Large intestine (tissue), 3 donors: ENCODE results near the gene EPC1. TPM values are rescaled to one million over a fixed set of nuclear protein-coding genes. Genes with fewer than 3 reads are reported as not detected.
A peak's percentile ranks its signal among the peaks of the same experiment; 100 is the strongest.

Experiments used
- DNase-seq, 2 donors: peaks; one replicate each; pipeline versions ENCODE4 v3.0.0 to v3.0.0-alpha.2; 2013
- H3K27ac ChIP-seq: one replicate; pipeline ENCODE4 v1.5.1; 2013; ENCODE audit warnings: low read length
- H3K27me3 ChIP-seq: 2 replicates; pipeline ENCODE4 v1.6.1; 2013; ENCODE audit warnings: low read length; ENCODE audit not compliant: control insufficient read depth, insufficient read depth
- H3K36me3 ChIP-seq: 2 replicates; pipeline ENCODE4 v1.6.1; 2013; ENCODE audit warnings: low read length; ENCODE audit not compliant: control insufficient read depth, insufficient read depth
- H3K4me1 ChIP-seq: one replicate; pipeline ENCODE4 v1.6.1; 2013; ENCODE audit warnings: low read length; ENCODE audit not compliant: control insufficient read depth, insufficient read depth
- H3K4me3 ChIP-seq: one replicate; pipeline ENCODE4 v1.5.1; 2013; ENCODE audit warnings: low read length
- H3K9me3 ChIP-seq: one replicate; pipeline ENCODE4 v1.6.1; 2013; ENCODE audit warnings: mild to moderate bottlenecking, low read depth, low read length, moderate library complexity; ENCODE audit not compliant: control insufficient read depth
- WGBS: methylation state at CpG from one replicate; pipeline ENCODE4 v1.1.5; 2013; ENCODE audit warnings: low lambda C conversion rate; ENCODE audit not compliant: insufficient coverage; 5-methylcytosine and 5-hydroxymethylcytosine counted together
- polyA plus RNA-seq: library from polyadenylated mRNA; unstranded; fragments of 120-200 nt; gene quantifications from one replicate; pipeline ENCODE4 v1.2.1, GENCODE V29; 2013

EPC1 gene
- polyA plus RNA-seq, 1 donor = 41.3 TPM

DNA sequence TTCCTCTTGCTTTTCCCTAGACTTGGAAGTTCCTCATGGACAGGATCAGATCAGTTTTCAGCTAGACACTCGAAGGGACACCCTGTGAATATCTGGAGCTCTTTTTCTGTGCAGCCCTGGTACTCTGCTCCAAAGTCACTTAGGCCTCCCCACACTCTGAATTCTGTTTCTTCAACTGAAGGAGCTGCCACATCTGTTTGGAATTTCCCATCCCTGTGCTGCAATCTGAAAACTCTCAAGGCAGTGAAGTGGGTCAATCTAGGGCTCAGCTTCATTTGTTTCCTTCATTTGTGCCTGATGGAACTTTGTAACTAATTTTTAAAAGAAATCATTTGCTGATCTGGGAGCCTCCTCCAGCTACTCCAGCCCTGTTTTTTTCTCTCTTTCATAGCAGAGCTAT, 9.6 kb downstream of the EPC1 start:
- H3K4me3 ChIP-seq = no peak overlapping the region
- H3K36me3 ChIP-seq = peaks cover 4% of the 10 kb centered on the region
- H3K27ac ChIP-seq = no peak overlapping the region
- no peak for DNase-seq
- H3K27me3 ChIP-seq = no peaks in the 10 kb centered on the region
- H3K9me3 ChIP-seq = no peaks in the 10 kb centered on the region
- WGBS = no CpG with 5 or more reads among the region's 1 CpG
- H3K4me1 ChIP-seq = peaks cover 8% of the 10 kb centered on the region

GRCh38 chr10:32333849-32334248, 13.1 kb downstream of the EPC1 start:
- WGBS = no CpG with 5 or more reads among the region's 3 CpGs
- Histone ChIP-seq H3K27me3 (no peaks in the 10 kb centered on the region), H3K4me3 (no peak overlapping the region), H3K4me1 (peaks cover 8% of the 10 kb centered on the region), H3K36me3 (peaks cover 4% of the 10 kb centered on the region), H3K9me3 (no peaks in the 10 kb centered on the region), H3K27ac (no peak overlapping the region)
- no peak for DNase-seq

- WGBS = no CpG with 5 or more reads among the region's 3 CpGs
- DNase-seq = peak; percentile 48 to 74
- no peaks in the 10 kb centered on the region for H3K9me3 ChIP-seq
- H3K4me3 ChIP-seq = no peak overlapping the region
- H3K27me3 ChIP-seq = no peaks in the 10 kb centered on the region
- no peaks in the 10 kb centered on the region for H3K36me3 ChIP-seq
- H3K4me1 ChIP-seq = peaks cover 8% of the 10 kb centered on the region
- peak overlapping the region; percentile 54 for H3K27ac ChIP-seq
These were observed 14.6 kb downstream of the EPC1 start for GRCh38 chr10:32332299-32332750.

DNA sequence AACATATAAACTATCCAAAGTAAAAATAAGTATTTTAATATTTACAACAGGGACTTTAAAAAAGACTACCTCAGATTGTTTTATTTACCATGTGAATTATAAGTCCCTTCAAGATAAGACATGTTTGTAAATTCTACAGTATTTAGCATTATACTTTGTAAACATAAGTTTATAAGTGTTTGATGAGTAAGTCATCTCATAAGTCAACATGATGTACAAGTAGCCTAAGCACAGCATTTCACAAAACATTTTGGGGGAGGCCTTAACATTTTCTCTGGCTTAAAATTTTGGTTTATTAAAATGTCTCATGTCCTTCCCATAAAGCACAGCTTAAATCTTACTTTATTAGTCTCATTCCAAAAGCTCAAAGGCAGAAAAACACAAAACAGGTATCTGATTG, 15.4 kb downstream of the EPC1 start:
- Histone ChIP-seq H3K36me3 (no peaks in the 10 kb centered on the region), H3K4me3 (no peak overlapping the region), H3K4me1 (peaks cover 8% of the 10 kb centered on the region), H3K9me3 (no peaks in the 10 kb centered on the region), H3K27ac (peak overlapping the region; percentile 10), H3K27me3 (no peaks in the 10 kb centered on the region)
- no peak for DNase-seq

DNA sequence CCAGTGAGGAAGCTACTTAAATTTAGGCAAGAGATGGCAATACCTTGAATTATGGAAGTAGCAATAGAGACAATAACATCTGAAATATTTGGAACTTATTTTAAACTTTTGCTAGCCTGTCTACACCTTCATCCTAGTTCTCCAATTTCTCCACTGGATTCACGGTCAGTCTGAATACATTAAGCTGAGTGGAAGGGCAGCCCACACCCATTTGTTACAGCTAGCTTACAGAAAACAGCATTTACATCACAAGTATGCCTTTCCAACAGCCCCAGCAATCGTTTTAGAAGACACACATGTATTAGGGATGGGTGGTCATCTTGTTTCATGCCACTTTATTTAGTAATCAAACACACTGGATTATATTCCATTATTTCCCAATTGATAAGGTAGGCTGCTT, 16.7 kb downstream of the EPC1 start:
- WGBS = 40% methylated on average over 1 of the region's 2 CpGs
- Histone ChIP-seq H3K9me3 (no peaks in the 10 kb centered on the region), H3K4me1 (peaks cover 8% of the 10 kb centered on the region), H3K4me3 (no peak overlapping the region), H3K27ac (no peak overlapping the region), H3K36me3 (no peaks in the 10 kb centered on the region), H3K27me3 (no peaks in the 10 kb centered on the region)
- DNase-seq = no peak

GRCh38 chr10:32329061-32329460, 17.9 kb downstream of the EPC1 start:
- no CpG with 5 or more reads among the region's 1 CpG for WGBS
- no peak for DNase-seq
- Histone ChIP-seq H3K27ac (no peak overlapping the region), H3K4me1 (peaks cover 7% of the 10 kb centered on the region), H3K9me3 (no peaks in the 10 kb centered on the region), H3K27me3 (no peaks in the 10 kb centered on the region), H3K36me3 (no peaks in the 10 kb centered on the region), H3K4me3 (no peak overlapping the region)

GRCh38 chr10:32328499-32328898, 18.5 kb downstream of the EPC1 start:
- no peak overlapping the region for H3K27ac ChIP-seq
- no peaks in the 10 kb centered on the region for H3K36me3 ChIP-seq
- DNase-seq = no peak
- H3K9me3 ChIP-seq = no peaks in the 10 kb centered on the region
- no peaks in the 10 kb centered on the region for H3K27me3 ChIP-seq
- no peak overlapping the region for H3K4me3 ChIP-seq
- peaks cover 1% of the 10 kb centered on the region for H3K4me1 ChIP-seq
- WGBS = no CpG with 5 or more reads among the region's 3 CpGs

DNA sequence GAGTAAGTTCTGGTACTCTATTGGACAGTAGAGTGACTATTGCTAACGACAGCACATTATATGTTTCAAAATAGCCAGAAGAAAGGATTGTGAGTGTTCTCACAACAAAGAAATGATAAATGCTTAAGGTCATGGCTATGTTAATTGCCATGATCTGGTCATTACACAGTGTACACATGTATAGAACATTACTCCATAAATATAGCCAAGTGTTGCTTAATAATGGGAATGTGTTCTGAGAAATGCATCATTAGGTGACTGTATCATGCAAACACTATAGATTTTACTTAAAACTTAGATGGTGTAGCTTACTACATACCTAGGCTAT, 19.6 kb downstream of the EPC1 start:
- Histone ChIP-seq H3K27me3 (no peaks in the 10 kb centered on the region), H3K9me3 (no peaks in the 10 kb centered on the region), H3K27ac (no peak overlapping the region), H3K4me3 (no peak overlapping the region), H3K4me1 (no peaks in the 10 kb centered on the region), H3K36me3 (no peaks in the 10 kb centered on the region)
- no peak for DNase-seq
- no CpG with 5 or more reads among the region's 1 CpG for WGBS

- Histone ChIP-seq H3K36me3 (peaks cover under 1% of the 10 kb centered on the region), H3K27ac (no peak overlapping the region), H3K4me1 (no peaks in the 10 kb centered on the region), H3K4me3 (no peak overlapping the region), H3K27me3 (no peaks in the 10 kb centered on the region), H3K9me3 (no peaks in the 10 kb centered on the region)
- no peak for DNase-seq
- WGBS = 94% methylated on average over 2 of the region's 4 CpGs
These were observed 20.1 kb downstream of the EPC1 start for GRCh38 chr10:32326680-32327363.

DNA sequence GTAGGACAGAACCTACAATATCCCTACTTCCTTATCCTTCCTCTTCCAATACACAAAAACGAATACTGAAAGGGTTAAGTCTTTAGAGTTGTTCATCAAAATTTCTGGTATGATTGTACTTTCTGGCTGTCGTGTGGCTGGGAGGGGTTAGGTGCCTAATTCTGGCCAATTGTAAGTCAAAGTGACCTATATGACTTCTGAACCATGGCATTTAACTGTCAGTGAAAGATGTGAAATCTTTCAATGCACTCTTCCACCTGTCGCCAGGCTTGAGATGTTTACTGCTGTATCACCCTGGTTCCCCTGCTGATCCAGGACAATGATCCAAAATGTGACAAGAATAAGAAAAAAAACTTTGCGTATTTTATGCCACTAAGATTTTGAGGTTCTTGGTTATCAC, 20.8 kb downstream of the EPC1 start:
- Histone ChIP-seq H3K4me1 (no peaks in the 10 kb centered on the region), H3K9me3 (no peaks in the 10 kb centered on the region), H3K27ac (no peak overlapping the region), H3K4me3 (no peak overlapping the region), H3K36me3 (peaks cover 4% of the 10 kb centered on the region), H3K27me3 (no peaks in the 10 kb centered on the region)
- DNase-seq = no peak
- WGBS = 95% methylated on average over 2 of the region's 4 CpGs

GRCh38 chr10:32323051-32323450, 23.9 kb downstream of the EPC1 start:
- H3K4me1 ChIP-seq = no peaks in the 10 kb centered on the region
- WGBS = 100% methylated on average over 2 of the region's 2 CpGs
- H3K27me3 ChIP-seq = no peaks in the 10 kb centered on the region
- H3K9me3 ChIP-seq = no peaks in the 10 kb centered on the region
- H3K36me3 ChIP-seq = peaks cover 4% of the 10 kb centered on the region
- no peak overlapping the region for H3K27ac ChIP-seq
- no peak for DNase-seq
- H3K4me3 ChIP-seq = no peak overlapping the region
